HFFc6 (cell line): ENCODE results near the gene MUS81. TPM values are rescaled to one million over a fixed set of nuclear protein-coding genes. Genes with fewer than 3 reads are reported as not detected.
"Not testable (repeated sequence)": the region's sequence is repeated elsewhere in the genome, so short reads cannot be mapped to it uniquely, and the experiment has no call there.

Experiments
- DNase-seq: peaks from one replicate; pipeline ENCODE4 v3.0.0-alpha.2; 2018
- H3K27ac Mint-ChIP-seq: 2 replicates; pipeline ENCODE4 v1.8.0; 2020; ENCODE audit warnings: mild to moderate bottlenecking, mixed read lengths
- H3K27me3 Mint-ChIP-seq: 2 replicates; pipeline ENCODE4 v1.8.0; 2021; ENCODE audit warnings: mild to moderate bottlenecking, moderate library complexity, mixed read lengths; ENCODE audit not compliant: insufficient read depth
- H3K36me3 Mint-ChIP-seq: 2 replicates; pipeline ENCODE4 v1.8.0; 2021; ENCODE audit warnings: low read depth, mixed read lengths
- H3K4me1 Mint-ChIP-seq: 2 replicates; pipeline ENCODE4 v1.8.0; 2020; ENCODE audit warnings: low read depth, mixed read lengths
- H3K4me3 Mint-ChIP-seq: 2 replicates; pipeline ENCODE4 v1.8.0; 2020; ENCODE audit warnings: mild to moderate bottlenecking, moderate library complexity, mixed read lengths
- H3K9me3 Mint-ChIP-seq: 2 replicates; pipeline ENCODE4 v1.8.0; 2020; ENCODE audit warnings: mild to moderate bottlenecking, mixed read lengths
- CTCF ChIP-seq: fragments of 200-600 bp; sonication (generic); IDR thresholded peaks from 2 replicates; pipeline ENCODE4 v1.5.0; 2021; ENCODE audit warnings: antibody characterized with exemption, mild to moderate bottlenecking
- total RNA-seq, 6 experiments: library from RNA; stranded (reverse); fragmentation: NEBNext Ultra II Directional; extraction: Animal tissue kit (Norgen Biotek cat#: 25700); gene quantifications; 2 replicates in 1 of 6; 3 replicates in 5 of 6; pipeline ENCODE4 v1.2.3, GENCODE V29; 2021

The MUS81 gene
- total RNA-seq, 6 experiments from 2014 or later, result 38.4 to 47.9 (median 43.1) TPM

GRCh38 chr11:65822776-65823528, 37.3 kb upstream of the MUS81 start:
- no peak for DNase-seq
- no peak for TF ChIP-seq CTCF
- Mint-ChIP-seq H3K27ac (no peak overlapping the region), H3K4me3 (no peak overlapping the region), H3K4me1 (no peaks in the 10 kb centered on the region), H3K27me3 (peaks cover 15% of the 10 kb centered on the region), H3K9me3 (no peaks in the 10 kb centered on the region), H3K36me3 (no peaks in the 10 kb centered on the region)

DNA sequence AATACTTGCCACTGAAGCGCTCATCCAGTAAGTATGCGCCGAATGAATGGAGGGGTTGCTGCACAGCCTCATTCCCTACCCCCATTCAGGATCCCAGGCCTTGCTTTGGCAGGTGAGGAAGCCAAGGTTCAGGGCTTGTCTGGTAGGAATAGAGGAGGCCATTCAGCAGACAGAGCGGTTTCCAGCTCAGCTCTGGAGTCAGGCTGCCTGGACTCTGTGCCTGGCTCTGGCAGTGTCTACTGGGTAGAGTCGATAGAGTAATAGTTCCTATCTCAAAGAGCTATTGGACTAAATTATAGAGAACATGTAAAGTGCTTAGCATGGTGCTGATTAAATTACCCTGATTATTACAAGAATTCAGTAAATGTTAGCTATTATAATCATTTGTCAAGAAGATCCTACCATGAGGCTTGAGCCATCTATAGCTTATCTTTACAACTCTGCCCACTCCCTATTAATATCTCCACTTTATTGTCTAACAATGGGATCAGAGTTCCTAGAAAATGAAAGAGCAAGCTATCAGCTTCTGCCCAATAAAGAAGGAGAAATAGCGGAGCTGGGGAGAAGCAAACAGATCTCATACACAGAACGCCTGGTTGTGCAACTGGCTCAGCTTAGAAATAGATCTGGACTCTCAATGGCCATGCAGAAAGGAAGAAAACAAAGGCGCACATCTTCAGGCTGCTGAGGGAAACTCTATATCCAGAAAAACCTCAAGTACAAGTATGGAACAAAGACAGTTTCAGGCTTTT, 33.1 kb upstream of the MUS81 start:
- Mint-ChIP-seq H3K4me3 (no peak overlapping the region), H3K27me3 (peaks cover 20% of the 10 kb centered on the region), H3K27ac (no peak overlapping the region), H3K9me3 (no peaks in the 10 kb centered on the region), H3K4me1 (no peaks in the 10 kb centered on the region), H3K36me3 (no peaks in the 10 kb centered on the region)
- TF ChIP-seq CTCF, result no peak
- no peak for DNase-seq

GRCh38 chr11:65829459-65829858, 30.8 kb upstream of the MUS81 start:
- peaks cover 7% of the 10 kb centered on the region for H3K36me3 Mint-ChIP-seq
- H3K27ac Mint-ChIP-seq, result no peak overlapping the region
- H3K4me3 Mint-ChIP-seq, result no peak overlapping the region
- no peaks in the 10 kb centered on the region for H3K9me3 Mint-ChIP-seq
- no peak for DNase-seq
- peaks cover 27% of the 10 kb centered on the region for H3K27me3 Mint-ChIP-seq
- no peaks in the 10 kb centered on the region for H3K4me1 Mint-ChIP-seq
- no peak for TF ChIP-seq CTCF

DNA sequence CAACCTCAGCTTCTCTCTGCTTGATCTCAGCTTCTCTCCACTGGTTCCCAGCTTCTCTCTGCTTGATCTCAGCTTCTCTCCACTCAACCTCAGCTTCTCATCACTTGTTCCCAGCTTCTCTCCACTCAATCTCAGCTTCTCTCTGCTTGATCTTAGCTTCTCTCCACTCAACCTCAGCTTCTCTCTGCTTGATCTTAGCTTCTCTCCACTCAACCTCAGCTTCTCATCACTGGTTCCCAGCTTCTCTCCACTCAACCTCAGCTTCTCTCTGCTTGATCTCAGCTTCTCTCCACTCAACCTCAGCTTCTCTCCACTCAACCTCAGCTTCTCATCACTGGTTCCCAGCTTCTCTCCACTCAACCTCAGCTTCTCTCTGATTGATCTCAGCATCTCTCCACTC, 28.0 kb upstream of the MUS81 start:
- H3K9me3 Mint-ChIP-seq, H3K4me3 Mint-ChIP-seq, H3K4me1 Mint-ChIP-seq, H3K27ac Mint-ChIP-seq, H3K36me3 Mint-ChIP-seq, DNase-seq: not testable (repeated sequence)
- peaks cover 24% of the 10 kb centered on the region for H3K27me3 Mint-ChIP-seq

- peak; percentile 35 for DNase-seq
- no peak within 1 kb of the TSS for H3K27ac Mint-ChIP-seq
- no peaks in the 10 kb centered on the region for H3K4me1 Mint-ChIP-seq
- H3K9me3 Mint-ChIP-seq, result no peaks in the 10 kb centered on the region
- peaks cover 7% of the 10 kb centered on the region for H3K36me3 Mint-ChIP-seq
- H3K4me3 Mint-ChIP-seq, result no peak within 1 kb of the TSS
- TF ChIP-seq CTCF, result no peak
- peaks cover 23% of the 10 kb centered on the region for H3K27me3 Mint-ChIP-seq
Measured at GRCh38 chr11:65833297-65834030, 26.8 kb upstream of the MUS81 start, which contains the start of gene SNX32. SNX32 (plus strand) TSS chr11:65833963; CDS start chr11:65834066, 103 bp downstream.
